ENCODE data around the gene SOBP.

DNA sequence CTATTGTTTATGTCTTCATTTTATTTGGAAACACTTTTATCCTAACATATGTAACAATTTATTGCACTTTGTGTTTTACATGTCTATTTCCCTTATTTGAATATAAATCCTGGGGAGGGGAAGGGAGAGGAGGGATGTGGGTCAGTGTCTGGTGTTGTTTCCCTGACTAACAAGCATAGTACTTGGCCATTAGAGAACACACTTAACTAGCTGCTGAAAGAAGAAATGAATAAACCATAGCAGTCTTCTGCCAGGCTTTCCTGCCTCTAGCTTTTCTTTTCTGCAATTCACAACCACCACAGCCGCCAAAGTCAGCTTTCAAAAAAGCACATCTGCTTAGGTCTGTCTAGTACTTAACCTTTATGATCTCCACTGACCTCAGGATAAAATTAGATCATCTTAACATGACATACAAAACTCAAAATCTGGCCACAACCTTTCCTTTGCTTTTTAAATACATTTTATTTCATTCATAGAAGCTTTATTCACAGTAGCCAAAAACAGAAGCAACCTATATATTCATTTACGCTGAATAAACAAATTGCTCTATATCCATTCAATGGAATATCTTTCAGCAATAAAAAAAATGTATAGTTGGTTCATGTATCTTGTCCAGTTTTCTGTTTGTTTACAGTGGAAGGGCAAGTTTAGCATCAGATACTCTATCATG is 46.8 kb upstream of the SOBP start:
- TF ChIP-seq EZH2 (IDR thresholded peaks at IDR 0.05; ENCODE audit: low read depth) = no peak
- TF ChIP-seq, protein P1, sequence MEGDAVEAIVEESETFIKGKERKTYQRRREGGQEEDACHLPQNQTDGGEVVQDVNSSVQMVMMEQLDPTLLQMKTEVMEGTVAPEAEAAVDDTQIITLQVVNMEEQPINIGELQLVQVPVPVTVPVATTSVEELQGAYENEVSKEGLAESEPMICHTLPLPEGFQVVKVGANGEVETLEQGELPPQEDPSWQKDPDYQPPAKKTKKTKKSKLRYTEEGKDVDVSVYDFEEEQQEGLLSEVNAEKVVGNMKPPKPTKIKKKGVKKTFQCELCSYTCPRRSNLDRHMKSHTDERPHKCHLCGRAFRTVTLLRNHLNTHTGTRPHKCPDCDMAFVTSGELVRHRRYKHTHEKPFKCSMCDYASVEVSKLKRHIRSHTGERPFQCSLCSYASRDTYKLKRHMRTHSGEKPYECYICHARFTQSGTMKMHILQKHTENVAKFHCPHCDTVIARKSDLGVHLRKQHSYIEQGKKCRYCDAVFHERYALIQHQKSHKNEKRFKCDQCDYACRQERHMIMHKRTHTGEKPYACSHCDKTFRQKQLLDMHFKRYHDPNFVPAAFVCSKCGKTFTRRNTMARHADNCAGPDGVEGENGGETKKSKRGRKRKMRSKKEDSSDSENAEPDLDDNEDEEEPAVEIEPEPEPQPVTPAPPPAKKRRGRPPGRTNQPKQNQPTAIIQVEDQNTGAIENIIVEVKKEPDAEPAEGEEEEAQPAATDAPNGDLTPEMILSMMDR (conservative IDR thresholded peaks at IDR 0.05) = no peak

Measured in PC-9 (cell line).